BE2C (cell line): ENCODE data around the gene TAF15.

Experiments used
- DNase-seq: peaks from one replicate; pipeline ENCODE4 v3.0.0-alpha.2; 2020
- H3K27me3 ChIP-seq: fragments of 250-450 bp; sonication (Bioruptor Pico); 2 replicates; pipeline ENCODE4 v1.5.1; 2020; ENCODE audit warnings: mild to moderate bottlenecking
- H3K36me3 ChIP-seq: fragments of 250-450 bp; sonication (Bioruptor Pico); 2 replicates; pipeline ENCODE4 v1.5.1; 2020; ENCODE audit warnings: mild to moderate bottlenecking
- H3K4me1 ChIP-seq: fragments of 250-450 bp; sonication (Bioruptor Pico); 2 replicates; pipeline ENCODE4 v1.5.1; 2020
- H3K4me3 ChIP-seq: 2 replicates; pipeline ENCODE4 v1.5.1; 2011; ENCODE audit warnings: low read depth, low read length
- H3K9me3 ChIP-seq: fragments of 250-450 bp; sonication (Bioruptor Pico); 2 replicates; pipeline ENCODE4 v1.5.1; 2020
- TF ChIP-seq, protein P1 (sequence below): IDR thresholded peaks from 2 replicates; pipeline ENCODE4 v1.5.1; 2012; ENCODE audit warnings: mild to moderate bottlenecking, low read depth, low read length

Gene TAF15

GRCh38 chr17:35821308-35821707 is 12.0 kb downstream of the TAF15 start:
- TF ChIP-seq, protein P1, sequence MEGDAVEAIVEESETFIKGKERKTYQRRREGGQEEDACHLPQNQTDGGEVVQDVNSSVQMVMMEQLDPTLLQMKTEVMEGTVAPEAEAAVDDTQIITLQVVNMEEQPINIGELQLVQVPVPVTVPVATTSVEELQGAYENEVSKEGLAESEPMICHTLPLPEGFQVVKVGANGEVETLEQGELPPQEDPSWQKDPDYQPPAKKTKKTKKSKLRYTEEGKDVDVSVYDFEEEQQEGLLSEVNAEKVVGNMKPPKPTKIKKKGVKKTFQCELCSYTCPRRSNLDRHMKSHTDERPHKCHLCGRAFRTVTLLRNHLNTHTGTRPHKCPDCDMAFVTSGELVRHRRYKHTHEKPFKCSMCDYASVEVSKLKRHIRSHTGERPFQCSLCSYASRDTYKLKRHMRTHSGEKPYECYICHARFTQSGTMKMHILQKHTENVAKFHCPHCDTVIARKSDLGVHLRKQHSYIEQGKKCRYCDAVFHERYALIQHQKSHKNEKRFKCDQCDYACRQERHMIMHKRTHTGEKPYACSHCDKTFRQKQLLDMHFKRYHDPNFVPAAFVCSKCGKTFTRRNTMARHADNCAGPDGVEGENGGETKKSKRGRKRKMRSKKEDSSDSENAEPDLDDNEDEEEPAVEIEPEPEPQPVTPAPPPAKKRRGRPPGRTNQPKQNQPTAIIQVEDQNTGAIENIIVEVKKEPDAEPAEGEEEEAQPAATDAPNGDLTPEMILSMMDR = no peak
- H3K27me3 ChIP-seq = no peaks in the 10 kb centered on the region
- no peak for DNase-seq
- H3K4me1 ChIP-seq = no peaks in the 10 kb centered on the region; the same call in 1 of the 2 replicates
- H3K9me3 ChIP-seq = no peaks in the 10 kb centered on the region
- H3K4me3 ChIP-seq = no peak overlapping the region
- peaks cover 93% of the 10 kb centered on the region for H3K36me3 ChIP-seq

- H3K36me3 ChIP-seq = peaks cover 90% of the 10 kb centered on the region
- H3K27me3 ChIP-seq = no peaks in the 10 kb centered on the region
- no peaks in the 10 kb centered on the region; the same call in 1 of the 2 replicates for H3K4me1 ChIP-seq
- TF ChIP-seq, protein P1 = no peak
- no peak overlapping the region for H3K4me3 ChIP-seq
- DNase-seq = no peak
- no peaks in the 10 kb centered on the region for H3K9me3 ChIP-seq
Observed at GRCh38 chr17:35825206-35825605, 15.9 kb downstream of the TAF15 start.

GRCh38 chr17:35841101-35841500 is 31.8 kb downstream of the TAF15 start:
- Histone ChIP-seq H3K27me3 (no peaks in the 10 kb centered on the region; the same call in 1 of the 2 replicates), H3K4me3 (no peak overlapping the region), H3K4me1 (no peaks in the 10 kb centered on the region), H3K9me3 (no peaks in the 10 kb centered on the region), H3K36me3 (peaks cover 98% of the 10 kb centered on the region)
- DNase-seq = no peak
- TF ChIP-seq, protein P1 = no peak

GRCh38 chr17:35841505-35841904 is 32.2 kb downstream of the TAF15 start:
- TF ChIP-seq, protein P1 = no peak
- Histone ChIP-seq H3K9me3 (no peaks in the 10 kb centered on the region), H3K27me3 (no peaks in the 10 kb centered on the region; the same call in 1 of the 2 replicates), H3K4me1 (no peaks in the 10 kb centered on the region), H3K4me3 (no peak overlapping the region), H3K36me3 (peaks cover 98% of the 10 kb centered on the region)
- DNase-seq = no peak

- Histone ChIP-seq H3K36me3 (peaks cover 96% of the 10 kb centered on the region), H3K4me1 (no peaks in the 10 kb centered on the region), H3K9me3 (no peaks in the 10 kb centered on the region), H3K4me3 (no peak overlapping the region), H3K27me3 (no peaks in the 10 kb centered on the region)
- DNase-seq = no peak
- TF ChIP-seq, protein P1 = no peak
Observed at GRCh38 chr17:35842239-35842638, 33.0 kb downstream of the TAF15 start.

DNA sequence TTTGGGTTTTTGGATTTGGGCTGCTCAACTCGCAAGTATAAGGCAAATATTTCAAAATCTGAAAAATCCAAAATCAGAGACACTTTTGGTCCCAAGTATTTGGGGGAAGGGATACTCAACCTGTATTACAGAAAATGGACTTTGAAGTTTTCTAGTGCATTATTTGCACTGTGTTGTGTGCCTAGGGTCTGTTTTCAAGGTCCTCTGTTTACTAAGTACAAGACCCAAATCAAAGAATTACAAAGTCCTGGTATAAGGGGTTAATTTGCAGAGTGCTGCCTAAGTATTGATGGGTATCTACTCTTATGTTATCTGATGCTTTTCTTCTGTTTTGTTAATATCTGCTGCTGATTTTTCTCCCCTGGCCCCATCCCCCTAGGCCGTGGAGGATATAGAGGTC is 34.4 kb downstream of the TAF15 start:
- TF ChIP-seq, protein P1 = no peak
- DNase-seq = no peak
- Histone ChIP-seq H3K4me1 (no peaks in the 10 kb centered on the region; the same call in 1 of the 2 replicates), H3K4me3 (no peak overlapping the region), H3K36me3 (peaks cover 95% of the 10 kb centered on the region), H3K27me3 (no peaks in the 10 kb centered on the region), H3K9me3 (no peaks in the 10 kb centered on the region)
